ENCODE results near the gene XRCC4.

GRCh38 chr5:83323557-83324180 lies 246.3 kb downstream of the XRCC4 start:
- TF ChIP-seq IKZF4 (CRISPR knock-in tag; IDR thresholded peaks at IDR 0.05; ENCODE audit: borderline replicate concordance, low read depth, not compliant biosample characterization) (no peak), RNF2 (conservative IDR thresholded peaks at IDR 0.05; ENCODE audit: low read depth) (no peak), ZNF263 (CRISPR knock-in tag; IDR thresholded peaks at IDR 0.05) (no peak), POLR2A (IDR thresholded peaks at IDR 0.05; ENCODE audit: insufficient read depth in 1 of 2, low read depth in 2 of 2, low read length in 2 of 2) (no peak), ZNF44 (CRISPR knock-in tag; IDR thresholded peaks at IDR 0.05) (no peak), MAFK (conservative IDR thresholded peaks at IDR 0.05 in 1 of 2, IDR thresholded peaks at IDR 0.05 in 1 of 2; ENCODE audit: low read length in 2 of 2) (peak in 1 of 2 experiments; percentile 33; a peak in 1 of 4 replicates), TARDBP (CRISPR knock-in tag; IDR thresholded peaks at IDR 0.05) (no peak), ZBTB40 (IDR thresholded peaks at IDR 0.05) (no peak), ZBTB40 (CRISPR knock-in tag; IDR thresholded peaks at IDR 0.05) (no peak)
